BE2C (cell line): ENCODE results near the gene LGALS7.
"Not testable (repeated sequence)": the region's sequence is repeated elsewhere in the genome, so short reads cannot be mapped to it uniquely, and the experiment has no call there.

Source experiments
- DNase-seq: peaks from one replicate; pipeline ENCODE4 v3.0.0-alpha.2; 2020
- H3K27me3 ChIP-seq: fragments of 250-450 bp; sonication (Bioruptor Pico); 2 replicates; pipeline ENCODE4 v1.5.1; 2020; ENCODE audit warnings: mild to moderate bottlenecking
- H3K36me3 ChIP-seq: fragments of 250-450 bp; sonication (Bioruptor Pico); 2 replicates; pipeline ENCODE4 v1.5.1; 2020; ENCODE audit warnings: mild to moderate bottlenecking
- H3K4me1 ChIP-seq: fragments of 250-450 bp; sonication (Bioruptor Pico); 2 replicates; pipeline ENCODE4 v1.5.1; 2020
- H3K4me3 ChIP-seq: 2 replicates; pipeline ENCODE4 v1.5.1; 2011; ENCODE audit warnings: low read depth, low read length
- H3K9me3 ChIP-seq: fragments of 250-450 bp; sonication (Bioruptor Pico); 2 replicates; pipeline ENCODE4 v1.5.1; 2020
- TF ChIP-seq, protein P1 (sequence below): IDR thresholded peaks from 2 replicates; pipeline ENCODE4 v1.5.1; 2012; ENCODE audit warnings: mild to moderate bottlenecking, low read depth, low read length

Gene LGALS7

GRCh38 chr19:38813323-38813722 lies 40.0 kb upstream of the LGALS7 start:
- DNase-seq, result no peak
- Histone ChIP-seq H3K4me3 (no peak overlapping the region), H3K36me3 (no peaks in the 10 kb centered on the region), H3K27me3 (no peaks in the 10 kb centered on the region), H3K4me1 (no peaks in the 10 kb centered on the region), H3K9me3 (no peaks in the 10 kb centered on the region)
- TF ChIP-seq, protein P1, sequence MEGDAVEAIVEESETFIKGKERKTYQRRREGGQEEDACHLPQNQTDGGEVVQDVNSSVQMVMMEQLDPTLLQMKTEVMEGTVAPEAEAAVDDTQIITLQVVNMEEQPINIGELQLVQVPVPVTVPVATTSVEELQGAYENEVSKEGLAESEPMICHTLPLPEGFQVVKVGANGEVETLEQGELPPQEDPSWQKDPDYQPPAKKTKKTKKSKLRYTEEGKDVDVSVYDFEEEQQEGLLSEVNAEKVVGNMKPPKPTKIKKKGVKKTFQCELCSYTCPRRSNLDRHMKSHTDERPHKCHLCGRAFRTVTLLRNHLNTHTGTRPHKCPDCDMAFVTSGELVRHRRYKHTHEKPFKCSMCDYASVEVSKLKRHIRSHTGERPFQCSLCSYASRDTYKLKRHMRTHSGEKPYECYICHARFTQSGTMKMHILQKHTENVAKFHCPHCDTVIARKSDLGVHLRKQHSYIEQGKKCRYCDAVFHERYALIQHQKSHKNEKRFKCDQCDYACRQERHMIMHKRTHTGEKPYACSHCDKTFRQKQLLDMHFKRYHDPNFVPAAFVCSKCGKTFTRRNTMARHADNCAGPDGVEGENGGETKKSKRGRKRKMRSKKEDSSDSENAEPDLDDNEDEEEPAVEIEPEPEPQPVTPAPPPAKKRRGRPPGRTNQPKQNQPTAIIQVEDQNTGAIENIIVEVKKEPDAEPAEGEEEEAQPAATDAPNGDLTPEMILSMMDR, result no peak

- Histone ChIP-seq H3K4me1 (no peaks in the 10 kb centered on the region), H3K36me3 (no peaks in the 10 kb centered on the region), H3K4me3 (no peak within 1 kb of the TSS), H3K9me3 (no peaks in the 10 kb centered on the region), H3K27me3 (no peaks in the 10 kb centered on the region)
- TF ChIP-seq, protein P1, result no peak
- DNase-seq, result no peak
Measured at GRCh38 chr19:38812841-38813320, 39.6 kb upstream of the LGALS7 start, which contains the start of gene LGALS4. LGALS4 (minus strand) TSS chr19:38812945; CDS start chr19:38812886, 59 bp downstream.

- Histone ChIP-seq H3K36me3 (no peaks in the 10 kb centered on the region), H3K4me1 (no peaks in the 10 kb centered on the region), H3K9me3 (no peaks in the 10 kb centered on the region), H3K4me3 (no peak overlapping the region), H3K27me3 (no peaks in the 10 kb centered on the region)
- TF ChIP-seq, protein P1, result no peak
- no peak for DNase-seq
Measured at GRCh38 chr19:38812009-38812840, 38.9 kb upstream of the LGALS7 start.

GRCh38 chr19:38809592-38810252 lies 36.4 kb upstream of the LGALS7 start:
- TF ChIP-seq, protein P1, result no peak
- H3K4me1 ChIP-seq, result no peaks in the 10 kb centered on the region
- DNase-seq, result no peak
- no peaks in the 10 kb centered on the region for H3K27me3 ChIP-seq
- H3K36me3 ChIP-seq, result no peaks in the 10 kb centered on the region
- no peak overlapping the region for H3K4me3 ChIP-seq
- H3K9me3 ChIP-seq, result no peaks in the 10 kb centered on the region

DNA sequence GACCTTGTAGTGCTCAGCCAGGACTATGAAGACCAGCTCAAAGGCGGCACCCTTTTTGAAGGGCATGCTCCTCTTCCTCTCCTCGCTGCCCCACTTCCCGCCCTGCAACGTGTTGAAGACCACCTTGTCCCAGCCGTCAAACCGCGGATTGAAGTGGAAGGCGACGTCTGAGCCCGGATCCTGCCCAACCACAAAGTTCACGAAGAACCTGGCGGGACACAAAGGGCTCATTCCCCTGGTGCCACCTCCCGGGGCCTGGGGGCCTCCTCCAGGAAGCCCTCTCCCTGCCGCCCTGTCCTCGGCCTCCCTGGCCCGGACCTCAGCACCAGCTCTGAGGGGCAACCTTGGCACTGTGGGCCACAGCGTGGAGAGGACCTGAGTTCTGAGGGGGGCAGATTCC lies 35.4 kb upstream of the LGALS7 start:
- H3K9me3 ChIP-seq, result no peaks in the 10 kb centered on the region
- H3K27me3 ChIP-seq, result no peaks in the 10 kb centered on the region
- H3K36me3 ChIP-seq, result no peaks in the 10 kb centered on the region
- H3K4me1 ChIP-seq, result no peaks in the 10 kb centered on the region
- H3K4me3 ChIP-seq, result no peak overlapping the region
- no peak for DNase-seq
- TF ChIP-seq, protein P1, result no peak

- not testable (repeated sequence) for H3K4me3 ChIP-seq, H3K4me1 ChIP-seq, H3K9me3 ChIP-seq, H3K27me3 ChIP-seq, DNase-seq, H3K36me3 ChIP-seq
Measured at GRCh38 chr19:38807374-38808098, 34.2 kb upstream of the LGALS7 start.
